Measurements from ENCODE around the gene BTRC.

Gene BTRC

DNA sequence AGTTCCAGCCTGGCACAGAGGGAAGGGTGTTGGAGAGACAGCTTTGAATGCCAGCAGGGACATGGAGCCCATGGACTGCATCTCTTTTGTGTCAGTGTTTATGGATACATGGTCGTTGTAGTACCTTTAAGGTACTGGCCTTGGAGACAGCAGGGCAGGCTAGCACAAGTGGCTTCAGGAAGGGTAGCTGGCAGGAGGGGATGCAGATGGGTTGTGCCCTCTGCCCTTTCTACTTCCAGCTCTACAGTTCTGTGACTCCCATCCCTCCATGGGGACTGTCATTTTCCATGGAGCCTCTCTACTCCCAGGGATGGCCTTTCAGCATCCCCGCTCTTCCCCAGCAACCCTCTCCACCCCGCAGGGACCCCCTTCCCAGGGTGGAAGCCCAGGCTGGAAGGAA is 209.0 kb downstream of the BTRC start:
- TF ChIP-seq, protein P1, sequence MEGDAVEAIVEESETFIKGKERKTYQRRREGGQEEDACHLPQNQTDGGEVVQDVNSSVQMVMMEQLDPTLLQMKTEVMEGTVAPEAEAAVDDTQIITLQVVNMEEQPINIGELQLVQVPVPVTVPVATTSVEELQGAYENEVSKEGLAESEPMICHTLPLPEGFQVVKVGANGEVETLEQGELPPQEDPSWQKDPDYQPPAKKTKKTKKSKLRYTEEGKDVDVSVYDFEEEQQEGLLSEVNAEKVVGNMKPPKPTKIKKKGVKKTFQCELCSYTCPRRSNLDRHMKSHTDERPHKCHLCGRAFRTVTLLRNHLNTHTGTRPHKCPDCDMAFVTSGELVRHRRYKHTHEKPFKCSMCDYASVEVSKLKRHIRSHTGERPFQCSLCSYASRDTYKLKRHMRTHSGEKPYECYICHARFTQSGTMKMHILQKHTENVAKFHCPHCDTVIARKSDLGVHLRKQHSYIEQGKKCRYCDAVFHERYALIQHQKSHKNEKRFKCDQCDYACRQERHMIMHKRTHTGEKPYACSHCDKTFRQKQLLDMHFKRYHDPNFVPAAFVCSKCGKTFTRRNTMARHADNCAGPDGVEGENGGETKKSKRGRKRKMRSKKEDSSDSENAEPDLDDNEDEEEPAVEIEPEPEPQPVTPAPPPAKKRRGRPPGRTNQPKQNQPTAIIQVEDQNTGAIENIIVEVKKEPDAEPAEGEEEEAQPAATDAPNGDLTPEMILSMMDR (conservative IDR thresholded peaks at IDR 0.05; ENCODE audit: low read depth, low read length) = no peak
- no peak overlapping the region for H3K4me3 ChIP-seq (ENCODE audit: low read depth, low read length)
- DNase-seq (ENCODE audit: low read depth) = no peak

DNA sequence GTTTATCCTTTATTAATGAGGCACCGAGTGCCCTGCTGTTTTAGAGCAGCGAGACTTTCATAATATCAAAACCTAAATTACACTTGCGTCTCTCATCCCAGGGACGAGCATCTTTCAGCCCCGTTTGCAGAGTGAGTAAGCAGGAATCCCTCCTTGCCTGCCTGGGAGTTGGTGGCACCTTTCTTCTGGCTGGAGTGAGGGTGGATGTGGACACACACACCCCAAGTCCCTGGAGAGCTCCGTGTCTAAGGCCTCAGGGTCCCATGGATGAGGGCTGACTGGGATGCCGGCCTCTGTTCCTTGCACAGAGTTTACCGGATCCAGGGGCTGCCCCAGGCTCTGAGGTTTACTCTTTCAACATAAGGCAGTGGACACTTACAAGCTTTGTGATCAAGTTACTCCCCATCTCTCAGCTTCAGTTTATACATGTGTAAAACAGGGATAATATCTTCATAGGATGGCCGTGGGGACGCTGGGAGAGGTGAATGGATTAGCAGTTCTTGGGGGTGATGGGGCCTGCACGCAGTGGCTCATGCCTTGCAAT is 209.6 kb downstream of the BTRC start:
- TF ChIP-seq, protein P1 (conservative IDR thresholded peaks at IDR 0.05; ENCODE audit: low read depth, low read length) = no peak
- no peak for DNase-seq (ENCODE audit: low read depth)
- H3K4me3 ChIP-seq (ENCODE audit: low read depth, low read length) = no peak overlapping the region

DNA sequence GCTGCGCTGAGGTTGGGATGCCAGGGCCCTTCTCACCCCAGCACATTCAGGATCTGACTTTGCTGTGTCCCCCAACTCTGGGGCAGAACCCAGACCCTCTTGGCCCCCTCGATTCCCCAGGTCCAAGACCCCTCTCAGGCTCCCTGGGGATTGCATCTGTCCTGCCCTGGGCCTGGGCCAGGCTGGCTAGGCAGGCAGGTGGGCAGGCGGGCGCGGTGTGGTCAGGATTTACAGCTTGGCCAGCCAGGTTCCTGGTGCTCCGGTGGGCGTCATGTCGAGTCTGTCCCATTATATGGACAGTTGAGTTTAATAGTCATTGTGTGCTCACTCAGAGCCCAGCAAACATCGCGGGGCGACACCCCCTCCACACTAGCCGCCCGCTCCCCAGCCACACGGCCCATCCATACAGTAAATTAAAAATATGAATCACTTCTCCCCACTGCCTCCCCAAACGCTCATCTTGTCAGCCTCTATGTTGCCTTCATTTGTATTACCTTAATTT is 210.6 kb downstream of the BTRC start:
- TF ChIP-seq, protein P1 (conservative IDR thresholded peaks at IDR 0.05; ENCODE audit: low read depth, low read length) = no peak
- DNase-seq (ENCODE audit: low read depth) = no peak
- H3K4me3 ChIP-seq (ENCODE audit: low read depth, low read length) = no peak overlapping the region

DNA sequence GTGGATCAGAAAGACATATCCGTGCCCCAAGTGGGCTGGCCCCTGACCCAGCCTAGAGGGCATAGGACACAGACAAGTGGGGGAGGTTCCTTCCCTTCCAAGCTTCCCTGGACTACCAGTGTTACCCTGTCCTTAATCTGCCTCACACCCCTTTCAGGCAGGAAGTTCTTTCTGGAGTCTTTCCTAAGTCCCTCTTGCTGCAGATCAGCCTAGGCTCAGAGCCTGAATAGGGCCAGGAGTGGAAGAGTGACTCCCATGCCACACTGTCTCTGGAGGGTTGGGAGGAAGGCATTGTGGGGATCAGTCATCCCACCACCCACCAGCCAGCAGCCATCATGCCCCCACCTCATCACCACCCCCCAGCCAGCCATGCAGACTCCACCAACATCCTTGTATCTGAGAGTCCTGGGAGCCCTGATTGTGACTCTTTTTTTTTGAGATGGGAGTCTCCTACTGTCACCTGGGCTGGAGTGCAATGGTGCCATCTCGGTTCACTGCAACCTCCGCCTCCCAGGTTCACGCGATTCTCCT is 211.5 kb downstream of the BTRC start:
- no peak for DNase-seq (ENCODE audit: low read depth)
- H3K4me3 ChIP-seq (ENCODE audit: low read depth, low read length) = no peak overlapping the region
- TF ChIP-seq, protein P1 (conservative IDR thresholded peaks at IDR 0.05; ENCODE audit: low read depth, low read length) = no peak

DNA sequence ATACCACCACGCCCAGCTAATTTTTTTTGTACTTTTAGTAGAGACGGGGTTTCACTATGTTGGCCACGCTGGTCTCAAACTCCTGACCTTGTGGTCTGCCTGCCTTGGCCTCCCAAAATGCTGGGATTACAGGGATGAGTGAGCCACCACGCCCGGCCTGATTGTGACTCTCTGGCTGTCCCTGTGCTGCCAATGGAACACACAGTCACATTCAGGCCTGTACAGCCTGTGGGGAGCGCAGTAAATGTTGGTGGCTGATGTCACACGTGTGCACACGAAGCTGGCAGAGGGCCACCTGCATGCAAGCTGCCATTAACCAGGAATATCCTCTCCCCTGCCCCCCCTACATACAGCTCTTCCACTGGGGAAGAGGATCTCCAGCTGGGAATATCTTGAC is 212.0 kb downstream of the BTRC start:
- DNase-seq (ENCODE audit: low read depth) = no peak
- H3K4me3 ChIP-seq (ENCODE audit: low read depth, low read length) = no peak overlapping the region
- TF ChIP-seq, protein P1 (conservative IDR thresholded peaks at IDR 0.05; ENCODE audit: low read depth, low read length) = no peak

DNA sequence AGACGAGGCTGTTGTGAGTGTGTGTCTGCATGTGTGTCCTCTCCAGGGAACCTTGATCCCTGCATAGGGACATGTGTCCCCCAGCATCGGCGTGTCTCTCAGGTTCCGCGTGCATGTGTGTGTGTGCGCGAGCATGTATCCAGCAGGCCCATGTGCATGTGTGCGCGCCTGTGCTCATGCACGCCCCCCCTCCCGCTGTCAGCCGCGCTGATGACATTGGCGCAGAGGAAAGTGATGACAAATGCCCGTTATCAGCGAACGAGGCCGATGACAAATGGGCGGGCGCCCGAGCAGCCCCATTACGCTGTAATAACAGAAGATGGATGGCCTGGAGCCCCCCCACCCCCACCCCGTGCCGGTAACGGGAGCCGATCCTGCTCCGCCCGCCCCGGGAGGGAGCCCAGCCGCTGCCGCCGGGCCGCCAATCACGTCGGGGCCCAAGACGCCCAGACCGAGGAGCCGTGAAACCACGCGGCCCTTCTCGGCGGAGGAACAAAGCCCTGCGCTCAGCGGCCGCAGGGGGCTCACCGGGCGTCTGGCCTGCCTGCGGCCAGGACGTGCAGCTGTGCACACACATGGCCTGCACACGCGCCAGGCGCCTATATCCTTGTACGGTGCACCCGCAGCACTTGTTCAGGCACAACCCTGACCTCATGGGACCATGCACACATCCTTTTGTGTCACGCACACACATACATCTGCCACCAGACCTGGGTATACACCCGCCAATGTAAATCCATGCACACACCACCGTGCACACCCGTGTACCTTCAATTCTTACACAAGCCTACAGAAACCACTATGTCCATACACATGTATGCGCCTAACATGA is 212.6 kb downstream of the BTRC start:
- peak; percentile 48 for DNase-seq (ENCODE audit: low read depth)
- TF ChIP-seq, protein P1 (conservative IDR thresholded peaks at IDR 0.05; ENCODE audit: low read depth, low read length) = peak; percentile 26

More for the DNA sequence above, 212.6 kb downstream of the BTRC start:
- H3K4me3 ChIP-seq (ENCODE audit: low read depth, low read length) = peak overlapping the region; percentile 22

Measured in choroid plexus epithelial cell (primary cell).